GM12873 (cell line): ENCODE data around the gene PSMD6.

ENCODE experiments used
- CTCF ChIP-seq: IDR thresholded peaks from 2 replicates; pipeline ENCODE4 v1.5.1; 2012; ENCODE audit warnings: low read depth, mild to moderate bottlenecking, moderate library complexity, low read length, control low read depth; ENCODE audit not compliant: insufficient read depth; ENCODE audit errors: missing control alignments

The PSMD6 gene

GRCh38 chr3:64022451-64023186 is 675 bp downstream of the PSMD6 start:
- TF ChIP-seq CTCF: no peak

- TF ChIP-seq CTCF: no peak
Observed at GRCh38 chr3:64021922-64022321, 1.4 kb downstream of the PSMD6 start.

GRCh38 chr3:64019879-64020278 is 3.4 kb downstream of the PSMD6 start:
- no peak for TF ChIP-seq CTCF

- no peak for TF ChIP-seq CTCF
Observed at GRCh38 chr3:64019271-64019670, 4.0 kb downstream of the PSMD6 start.

- no peak for TF ChIP-seq CTCF
Observed at GRCh38 chr3:64016941-64017620, 6.2 kb downstream of the PSMD6 start.

GRCh38 chr3:64011685-64012084 is 11.6 kb downstream of the PSMD6 start:
- no peak for TF ChIP-seq CTCF

- no peak for TF ChIP-seq CTCF
Observed at GRCh38 chr3:64010199-64010598, 13.1 kb downstream of the PSMD6 start.
